ENCODE data around the gene PAX5. TPM values are rescaled to one million over a fixed set of nuclear protein-coding genes. Genes with fewer than 3 reads are reported as not detected.

PAX5 gene
- polyA plus RNA-seq, 1 experiment, result not detected

- DNase-seq (ENCODE audit: low read depth), result no peak
- ChIA-PET CTCF (no interaction called here), POLR2A (no interaction called here)
- no peak overlapping the region for H3K4me3 ChIP-seq (ENCODE audit: low read depth, low read length)
- peaks cover 24% of the 10 kb centered on the region for H3K27me3 ChIP-seq (ENCODE audit: control insufficient read depth, insufficient read depth, low read length)
- H3K36me3 ChIP-seq (ENCODE audit: control insufficient read depth, insufficient read depth, low read length), result no peaks in the 10 kb centered on the region
- no peak for TF ChIP-seq CTCF (IDR thresholded peaks at IDR 0.05; ENCODE audit: insufficient read depth, low read depth, low read length)
Measured at GRCh38 chr9:36961051-36961450, 73.0 kb downstream of the PAX5 start.

GRCh38 chr9:36960575-36960955 is 73.5 kb downstream of the PAX5 start:
- Histone ChIP-seq H3K36me3 (ENCODE audit: control insufficient read depth, insufficient read depth, low read length) (no peaks in the 10 kb centered on the region), H3K27me3 (ENCODE audit: control insufficient read depth, insufficient read depth, low read length) (peaks cover 23% of the 10 kb centered on the region), H3K4me3 (ENCODE audit: low read depth, low read length) (no peak overlapping the region)
- no peak for DNase-seq (ENCODE audit: low read depth)
- no peak for TF ChIP-seq CTCF (IDR thresholded peaks at IDR 0.05; ENCODE audit: insufficient read depth, low read depth, low read length)
- POLR2A ChIA-PET, result no interaction called here
- CTCF ChIA-PET, result no interaction called here

- DNase-seq (ENCODE audit: low read depth), result no peak
- CTCF ChIA-PET, result no interaction called here
- Histone ChIP-seq H3K36me3 (ENCODE audit: control insufficient read depth, insufficient read depth, low read length) (no peaks in the 10 kb centered on the region), H3K4me3 (ENCODE audit: low read depth, low read length) (no peak overlapping the region), H3K27me3 (ENCODE audit: control insufficient read depth, insufficient read depth, low read length) (peaks cover 23% of the 10 kb centered on the region)
- POLR2A ChIA-PET, result no interaction called here
- TF ChIP-seq CTCF (IDR thresholded peaks at IDR 0.05; ENCODE audit: insufficient read depth, low read depth, low read length), result no peak
Measured at GRCh38 chr9:36959681-36960574, 74.1 kb downstream of the PAX5 start.

GRCh38 chr9:36956908-36957307 is 77.2 kb downstream of the PAX5 start:
- ChIA-PET CTCF (no interaction called here), POLR2A (no interaction called here)
- DNase-seq (ENCODE audit: low read depth), result no peak
- H3K4me3 ChIP-seq (ENCODE audit: low read depth, low read length), result no peak overlapping the region
- no peak for TF ChIP-seq CTCF (IDR thresholded peaks at IDR 0.05; ENCODE audit: insufficient read depth, low read depth, low read length)
- H3K27me3 ChIP-seq (ENCODE audit: control insufficient read depth, insufficient read depth, low read length), result peaks cover 16% of the 10 kb centered on the region
- no peaks in the 10 kb centered on the region for H3K36me3 ChIP-seq (ENCODE audit: control insufficient read depth, insufficient read depth, low read length)

- ChIA-PET CTCF (no interaction called here), POLR2A (no interaction called here)
- no peak for TF ChIP-seq CTCF (IDR thresholded peaks at IDR 0.05; ENCODE audit: insufficient read depth, low read depth, low read length)
- Histone ChIP-seq H3K4me3 (ENCODE audit: low read depth, low read length) (no peak overlapping the region), H3K36me3 (ENCODE audit: control insufficient read depth, insufficient read depth, low read length) (no peaks in the 10 kb centered on the region), H3K27me3 (ENCODE audit: control insufficient read depth, insufficient read depth, low read length) (peaks cover 9% of the 10 kb centered on the region)
- no peak for DNase-seq (ENCODE audit: low read depth)
Measured at GRCh38 chr9:36950389-36950788, 83.7 kb downstream of the PAX5 start.

Measured in BJ (cell line).